Measurements from ENCODE around the gene ABI3BP.
"Not testable (repeated sequence)": the region's sequence is repeated elsewhere in the genome, so short reads cannot be mapped to it uniquely, and the experiment has no call there.

The ABI3BP gene

GRCh38 chr3:100953103-100953502, 40.1 kb downstream of the ABI3BP start:
- no peak for DNase-seq (ENCODE audit: low spot score)

GRCh38 chr3:100947119-100947518, 46.1 kb downstream of the ABI3BP start:
- DNase-seq (ENCODE audit: low spot score), result no peak

- DNase-seq (ENCODE audit: low spot score), result not testable (repeated sequence)
These were observed 47.1 kb downstream of the ABI3BP start for GRCh38 chr3:100946096-100946495.

DNA sequence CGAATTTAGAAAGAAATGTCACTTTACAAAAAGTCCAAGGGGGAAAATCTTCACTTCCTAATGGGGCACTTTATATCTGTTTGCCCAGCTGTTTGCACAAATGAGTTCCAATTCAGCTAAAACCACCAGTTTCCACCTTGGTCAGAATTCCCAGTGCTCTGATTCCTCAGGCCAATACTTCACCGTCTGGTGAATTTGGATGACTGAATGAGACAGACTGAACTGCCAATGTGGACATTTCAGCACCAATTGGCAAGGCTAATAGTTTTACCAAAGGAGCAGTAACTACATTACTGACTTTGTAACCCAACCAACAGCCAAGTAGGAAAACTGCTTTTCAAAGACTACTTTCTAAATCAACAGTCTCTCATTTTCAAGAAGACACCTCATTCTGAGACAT, 51.8 kb downstream of the ABI3BP start:
- no peak for DNase-seq (ENCODE audit: low spot score)

- no peak for DNase-seq (ENCODE audit: low spot score)
These were observed 52.2 kb downstream of the ABI3BP start for GRCh38 chr3:100941041-100941440.

- no peak for DNase-seq (ENCODE audit: low spot score)
These were observed 56.3 kb downstream of the ABI3BP start for GRCh38 chr3:100936931-100937330.

DNA sequence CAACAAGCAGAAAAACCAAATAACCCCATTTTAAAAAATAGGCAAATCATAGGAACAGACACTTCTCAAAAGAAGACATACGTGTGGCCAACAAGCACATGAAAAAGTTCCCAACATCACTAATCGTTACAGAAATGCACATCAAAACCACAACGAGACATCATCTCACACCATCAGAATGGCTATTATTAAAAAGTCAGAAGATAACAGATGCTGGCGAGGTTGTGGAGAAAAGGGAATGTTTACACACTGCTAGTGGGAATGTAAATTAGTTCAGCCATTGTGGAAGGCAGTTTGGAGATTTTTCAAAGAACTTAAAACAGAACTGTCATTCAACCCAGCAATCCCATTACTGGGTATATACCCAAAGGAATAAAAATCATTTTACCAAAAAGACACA, 60.7 kb downstream of the ABI3BP start:
- no peak for DNase-seq (ENCODE audit: low spot score)

DNA sequence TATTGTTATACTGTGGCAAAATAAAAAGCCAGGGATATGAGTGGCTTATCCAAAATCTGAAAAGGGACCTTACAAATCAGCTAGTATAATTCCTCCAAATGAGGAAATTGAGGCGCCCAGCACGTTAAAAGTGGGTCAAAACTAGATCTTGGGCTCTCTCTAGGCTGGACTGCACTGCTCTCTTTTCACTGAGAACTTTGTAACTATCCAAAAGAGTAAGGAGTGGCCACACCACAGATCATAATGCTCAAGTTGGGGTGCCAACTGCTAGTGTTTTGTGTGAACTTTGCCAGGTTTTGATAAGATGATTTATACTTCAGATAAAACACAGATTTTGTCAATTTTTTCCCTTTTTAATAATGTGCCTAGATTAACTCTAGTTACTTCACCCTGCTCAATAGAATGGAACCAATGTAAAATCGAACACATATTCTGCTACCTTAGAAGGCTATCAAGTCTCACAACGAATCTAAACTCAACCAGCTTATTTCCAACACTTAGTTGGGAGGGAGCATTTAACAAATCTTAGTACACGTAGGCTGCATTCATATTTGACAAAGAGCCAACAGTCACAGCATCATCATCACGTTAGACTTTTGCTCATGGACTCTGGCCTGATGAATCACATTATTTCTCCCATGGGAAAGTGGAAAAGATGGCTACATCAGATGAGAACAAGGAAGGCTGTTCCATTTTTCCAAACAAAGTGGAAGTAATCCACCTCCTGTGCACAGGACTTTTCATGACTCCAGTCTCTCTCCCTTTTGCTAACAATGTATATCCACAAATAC, 64.4 kb downstream of the ABI3BP start:
- no peak for DNase-seq (ENCODE audit: low spot score)

DNA sequence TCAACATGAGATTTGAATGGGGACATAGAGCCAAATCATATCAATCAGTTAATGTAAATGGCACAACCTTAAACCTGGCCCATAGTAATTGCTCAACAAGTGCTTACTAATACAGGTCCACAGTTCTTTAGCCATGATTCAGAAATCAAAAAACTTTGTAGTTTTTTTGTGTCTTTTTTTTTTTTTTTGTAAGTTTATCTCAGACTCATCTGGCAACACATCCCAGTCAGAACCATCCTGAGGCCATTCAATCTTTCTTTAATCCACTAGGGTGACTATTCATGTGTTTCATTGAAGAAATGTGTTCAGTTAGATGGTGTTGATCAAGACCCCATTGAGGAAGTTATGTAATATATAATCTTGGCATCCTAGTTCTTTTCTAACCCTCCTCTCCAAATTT, 65.4 kb downstream of the ABI3BP start:
- DNase-seq (ENCODE audit: low spot score), result no peak

- DNase-seq (ENCODE audit: low spot score), result no peak
These were observed 77.3 kb downstream of the ABI3BP start for GRCh38 chr3:100915706-100916495.

DNA sequence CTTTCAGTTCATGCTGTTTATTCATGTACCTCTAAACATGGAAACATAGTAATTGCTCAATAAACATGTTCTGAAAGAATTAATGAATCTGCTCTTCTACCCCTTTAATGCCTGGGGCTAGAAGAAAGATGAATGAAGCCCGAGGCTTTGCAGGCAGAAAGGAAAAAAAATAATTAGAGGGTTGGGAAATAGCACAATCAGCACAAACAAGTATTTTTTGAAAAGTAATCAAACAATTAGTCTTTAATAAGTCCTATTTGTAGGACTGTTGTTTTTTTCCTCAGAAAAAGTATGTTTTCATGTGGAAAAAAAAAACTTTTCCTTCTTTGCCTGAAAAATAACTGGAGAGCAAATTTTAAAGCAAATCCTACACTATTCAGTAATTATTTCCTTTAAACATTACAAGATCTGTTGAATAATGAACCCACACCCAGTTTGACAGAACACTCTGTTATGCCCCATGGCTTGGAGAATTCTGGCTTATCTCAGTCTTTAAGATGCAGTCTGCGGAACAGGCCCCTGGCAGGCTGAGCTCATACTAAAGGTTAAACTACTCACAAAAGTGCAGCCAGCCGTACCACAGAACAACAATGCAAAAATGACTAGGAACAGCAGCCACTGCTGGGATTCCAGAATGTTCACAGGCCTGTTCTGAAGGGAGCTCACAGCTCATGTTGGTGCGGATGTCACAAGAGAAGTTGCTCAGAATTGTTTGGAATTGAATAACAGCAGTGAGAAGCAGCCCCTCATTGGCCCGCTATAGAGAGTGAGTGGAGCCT, 79.2 kb downstream of the ABI3BP start:
- no peak for DNase-seq (ENCODE audit: low spot score)

- no peak for DNase-seq (ENCODE audit: low spot score)
These were observed 80.2 kb downstream of the ABI3BP start for GRCh38 chr3:100912976-100913545.

DNA sequence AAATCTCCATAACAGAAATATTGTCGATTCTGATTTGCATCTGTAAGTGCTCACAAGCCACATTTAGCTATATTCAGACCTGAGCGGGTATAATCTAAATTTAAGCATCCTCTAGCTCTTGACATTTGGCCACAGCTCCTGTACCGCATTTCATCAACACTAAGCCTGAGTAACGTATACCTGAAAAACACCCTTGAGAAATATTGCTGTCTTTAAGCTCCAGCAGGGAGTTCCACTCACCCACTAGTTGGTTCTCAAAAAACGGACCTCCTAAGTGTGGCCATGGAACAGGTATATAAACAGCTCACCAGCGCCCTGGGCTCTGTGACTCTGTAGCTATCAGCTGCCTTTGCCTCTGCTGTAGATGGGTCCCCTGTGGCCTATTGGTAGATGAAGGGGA, 80.7 kb downstream of the ABI3BP start:
- no peak for DNase-seq (ENCODE audit: low spot score)

- no peak for DNase-seq (ENCODE audit: low spot score)
These were observed 81.3 kb downstream of the ABI3BP start for GRCh38 chr3:100911956-100912355.

DNA sequence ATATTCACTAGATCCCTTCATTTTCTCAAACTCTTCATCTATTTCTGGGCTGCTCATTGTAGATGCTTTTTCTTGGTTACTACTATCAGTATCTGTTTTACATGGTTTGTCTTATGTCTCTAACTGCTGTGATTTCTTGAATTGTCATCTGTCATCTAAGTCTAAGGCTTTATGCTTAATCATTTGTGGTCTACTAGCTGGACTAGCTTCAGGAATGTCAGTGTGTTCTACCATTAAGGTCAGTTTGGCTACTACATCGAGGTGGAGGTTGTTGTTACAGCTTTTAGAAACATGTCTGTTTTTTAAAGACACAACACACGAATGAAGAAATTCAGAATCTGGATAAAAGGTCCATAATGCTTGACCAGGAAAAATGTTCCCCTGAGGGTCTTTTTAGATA, 82.2 kb downstream of the ABI3BP start:
- DNase-seq (ENCODE audit: low spot score), result no peak

GRCh38 chr3:100902572-100902971, 90.6 kb downstream of the ABI3BP start:
- no peak for DNase-seq (ENCODE audit: low spot score)

DNA sequence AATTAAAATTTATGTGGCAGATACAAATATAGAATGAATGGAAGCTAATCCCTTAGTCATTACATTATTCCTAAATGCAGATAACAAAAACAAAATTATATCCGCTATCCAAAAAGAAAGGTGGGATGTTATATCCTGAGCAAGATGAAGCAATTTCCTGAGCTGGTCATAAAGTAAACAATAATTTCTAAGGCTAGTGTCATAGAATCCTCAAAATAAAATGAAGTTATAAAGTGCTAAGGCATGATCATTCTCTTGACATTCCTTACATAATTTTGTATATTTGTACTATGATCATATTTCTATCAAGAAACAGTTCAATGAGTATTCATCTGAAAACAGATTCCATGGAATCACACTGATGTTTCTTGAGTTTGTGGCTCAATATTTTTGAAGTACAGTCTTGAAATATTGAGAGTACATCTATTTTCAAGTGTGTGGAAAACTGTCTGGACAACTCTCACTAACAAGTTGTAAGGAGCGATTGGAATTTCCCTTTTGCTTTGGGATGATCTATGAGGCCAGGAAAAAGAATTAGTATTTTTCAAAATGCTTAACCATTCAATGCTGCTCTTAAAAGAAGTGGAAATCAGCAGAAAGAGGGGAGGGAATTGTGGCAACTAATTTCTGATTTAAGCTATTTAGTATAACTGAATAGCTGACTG, 92.4 kb downstream of the ABI3BP start:
- DNase-seq (ENCODE audit: low spot score), result no peak

- no peak for DNase-seq (ENCODE audit: low spot score)
These were observed 93.7 kb downstream of the ABI3BP start for GRCh38 chr3:100899440-100900091.

DNA sequence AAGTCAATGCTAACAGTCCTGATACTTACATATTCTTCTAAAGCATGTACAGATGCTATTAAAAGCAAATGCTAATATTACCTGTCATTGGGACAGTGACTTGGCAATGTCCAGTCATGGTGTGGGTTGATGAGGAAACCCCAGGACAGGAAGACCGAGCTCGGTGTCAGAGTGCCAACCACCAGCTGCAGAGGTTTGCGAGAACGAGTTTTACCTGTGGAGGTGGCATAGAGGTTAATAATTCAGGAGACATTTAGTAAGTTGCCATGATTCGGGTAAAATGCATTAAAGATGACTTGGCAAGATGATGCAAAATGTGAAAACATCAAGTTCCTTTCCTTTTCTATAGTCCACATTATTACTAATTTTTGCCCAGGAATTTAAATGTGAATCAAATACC, 94.5 kb downstream of the ABI3BP start:
- DNase-seq (ENCODE audit: low spot score), result no peak

GRCh38 chr3:100896994-100897393, 96.2 kb downstream of the ABI3BP start:
- no peak for DNase-seq (ENCODE audit: low spot score)

- no peak for DNase-seq (ENCODE audit: low spot score)
These were observed 99.6 kb downstream of the ABI3BP start for GRCh38 chr3:100893590-100893989.

Data from SK-N-DZ (cell line).